GM19324 (cell line): ENCODE data around the gene ARSB.
"Not testable (repeated sequence)": the region's sequence is repeated elsewhere in the genome, so short reads cannot be mapped to it uniquely, and the experiment has no call there.

Source experiments
- ATAC-seq: cut with Tn5 transposase; IDR thresholded peaks from one replicate; pipeline ENCODE4 v1.9.1; 2021; ENCODE audit warnings: mild to moderate bottlenecking, moderate library complexity; ENCODE audit not compliant: unreplicated experiment, low FRiP score

ARSB gene

GRCh38 chr5:78855026-78855425 is 130.1 kb downstream of the ARSB start:
- ATAC-seq: no peak

GRCh38 chr5:78851891-78852290 is 133.2 kb downstream of the ARSB start:
- not testable (repeated sequence) for ATAC-seq

DNA sequence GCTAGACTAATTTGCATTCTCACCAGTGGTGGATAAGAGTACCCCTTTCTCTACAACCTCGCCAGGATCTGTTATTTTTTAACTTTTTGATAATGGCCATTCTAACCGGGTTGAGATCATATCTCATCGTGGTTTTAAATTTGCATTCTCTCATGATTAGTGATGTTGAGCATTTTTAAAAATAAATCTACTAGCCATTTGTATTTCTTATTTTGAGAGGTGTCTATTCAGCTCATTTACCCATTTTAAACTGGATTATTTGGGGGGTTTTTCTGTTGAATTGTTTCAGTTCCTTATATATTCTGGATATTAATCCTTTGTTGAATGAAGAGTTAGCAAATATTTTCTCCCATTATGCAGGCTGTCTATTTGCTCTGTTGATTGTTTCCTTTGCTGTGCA is 139.6 kb downstream of the ARSB start:
- no peak for ATAC-seq

- no peak for ATAC-seq
Measured at GRCh38 chr5:78843436-78843835, 141.7 kb downstream of the ARSB start.

- no peak for ATAC-seq
Measured at GRCh38 chr5:78841767-78842166, 143.3 kb downstream of the ARSB start.

GRCh38 chr5:78838753-78839152 is 146.4 kb downstream of the ARSB start:
- ATAC-seq: no peak

DNA sequence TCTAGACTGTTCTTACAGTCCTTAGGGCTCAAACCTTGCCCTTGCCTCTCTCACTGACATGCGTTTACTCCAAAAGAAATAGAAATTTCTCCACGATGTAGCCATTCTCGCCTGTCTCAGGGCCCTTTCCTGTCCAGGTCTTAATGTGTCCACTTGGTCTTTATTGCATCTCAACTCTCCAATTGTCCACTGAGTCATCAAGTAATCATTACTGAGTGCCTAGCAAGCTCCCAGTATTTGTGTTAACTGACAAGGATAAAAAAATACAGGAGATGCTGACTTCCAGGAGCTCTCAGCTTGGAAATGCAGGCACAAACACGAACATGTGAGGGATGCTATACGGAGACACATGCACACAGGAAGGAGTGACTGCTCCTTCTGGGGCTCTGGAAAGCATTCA is 147.3 kb downstream of the ARSB start:
- no peak for ATAC-seq

- no peak for ATAC-seq
Measured at GRCh38 chr5:78835176-78835575, 149.9 kb downstream of the ARSB start.

- no peak for ATAC-seq
Measured at GRCh38 chr5:78833284-78833683, 151.8 kb downstream of the ARSB start.

- no peak for ATAC-seq
Measured at GRCh38 chr5:78830528-78831046, 154.5 kb downstream of the ARSB start.

- no peak for ATAC-seq
Measured at GRCh38 chr5:78829811-78830527, 155.1 kb downstream of the ARSB start.

DNA sequence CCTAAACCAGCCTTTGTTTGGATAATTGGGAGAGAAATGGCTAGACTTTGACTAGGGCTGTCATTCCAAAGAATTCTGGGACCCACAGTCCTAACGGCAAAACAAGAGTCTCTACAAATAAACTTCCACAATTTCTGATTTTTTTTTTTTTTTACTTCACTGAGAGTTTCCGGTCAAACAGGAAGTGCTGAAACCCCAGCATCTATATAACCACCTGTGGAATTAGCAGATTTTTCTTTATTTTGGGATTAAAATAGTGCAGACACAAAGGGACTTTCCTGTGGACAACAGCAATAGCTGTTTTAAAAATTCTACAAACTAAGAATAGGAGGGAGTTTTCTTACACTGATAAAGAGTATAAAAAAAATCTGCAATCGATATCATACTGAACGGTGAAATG is 157.4 kb downstream of the ARSB start:
- no peak for ATAC-seq

- no peak for ATAC-seq
Measured at GRCh38 chr5:78824831-78825281, 160.3 kb downstream of the ARSB start.

DNA sequence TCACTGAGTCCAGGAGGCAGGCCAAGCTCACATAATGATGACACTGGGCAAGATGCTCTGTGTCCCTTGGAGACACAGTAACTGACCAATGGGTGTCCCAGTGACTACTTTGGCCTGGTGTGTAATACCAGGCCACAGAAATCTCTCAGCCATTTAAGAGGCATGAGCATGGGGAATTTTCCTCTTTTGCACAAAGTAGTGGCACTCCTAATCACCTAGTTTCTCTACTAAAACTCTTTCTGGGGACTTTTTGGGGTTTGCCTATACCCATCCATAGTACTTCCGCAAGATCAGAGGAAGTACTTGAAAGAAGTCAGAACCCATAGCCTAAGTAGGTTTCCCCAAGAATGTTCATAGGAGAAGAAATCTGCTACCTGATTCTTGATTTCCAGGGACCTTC is 161.9 kb downstream of the ARSB start:
- ATAC-seq: no peak

DNA sequence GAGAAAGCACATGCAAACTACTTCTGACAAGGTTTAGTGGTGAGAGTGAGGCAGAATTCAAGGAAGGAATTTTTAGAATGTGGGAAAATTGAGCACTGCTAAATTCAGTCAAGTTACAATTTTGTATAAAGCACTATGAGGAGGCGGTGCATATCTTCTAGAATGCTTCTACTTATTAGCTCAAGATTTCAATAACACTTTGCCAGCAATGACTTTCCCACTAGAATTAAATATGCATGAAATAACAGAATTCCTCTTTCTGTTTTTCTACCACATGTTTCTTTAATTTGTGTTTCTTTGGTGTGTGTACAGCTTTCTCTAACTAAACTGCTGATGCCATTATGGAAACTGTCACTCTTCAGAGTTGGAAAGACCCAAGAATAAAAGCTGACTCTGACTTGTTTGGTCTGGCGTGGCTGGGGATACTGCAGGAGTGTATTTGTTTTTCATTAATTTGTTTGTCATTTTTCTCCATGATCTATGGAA is 163.5 kb downstream of the ARSB start:
- ATAC-seq: no peak

- no peak for ATAC-seq
Measured at GRCh38 chr5:78819707-78820106, 165.4 kb downstream of the ARSB start.

GRCh38 chr5:78819166-78819565 is 165.9 kb downstream of the ARSB start:
- no peak for ATAC-seq

DNA sequence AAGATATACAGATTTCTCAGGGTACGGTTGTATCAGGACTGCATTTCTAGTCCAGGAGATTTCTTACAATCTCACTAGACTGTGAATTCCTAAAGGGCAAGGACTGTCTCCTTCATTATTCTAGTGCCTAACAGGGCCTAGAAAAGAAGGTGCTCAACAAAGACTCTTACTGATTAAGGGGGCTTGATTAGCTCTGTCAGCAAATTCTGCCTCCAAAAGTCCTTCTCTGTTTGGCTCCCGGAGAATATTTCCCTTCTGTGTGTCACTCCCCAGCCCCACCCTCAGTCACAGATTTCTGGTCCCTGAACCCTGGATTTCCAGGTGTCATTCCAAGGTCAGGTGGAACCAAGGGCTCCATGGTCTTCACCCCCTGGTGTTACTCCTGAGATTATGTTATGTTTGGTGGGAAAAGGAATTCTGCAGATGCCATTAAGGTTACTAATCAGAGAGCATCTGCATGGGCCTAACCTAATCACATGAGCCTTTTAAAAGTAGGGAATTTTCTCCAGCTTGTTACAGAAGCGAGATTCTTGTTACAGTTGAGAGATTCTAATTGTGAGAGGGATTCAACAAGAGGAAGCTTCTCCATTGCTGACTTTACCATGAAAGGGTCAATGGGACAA is 168.9 kb downstream of the ARSB start:
- ATAC-seq: no peak

- no peak for ATAC-seq
Measured at GRCh38 chr5:78813906-78814530, 171.1 kb downstream of the ARSB start.

- ATAC-seq: no peak
Measured at GRCh38 chr5:78813286-78813685, 171.8 kb downstream of the ARSB start.

- ATAC-seq: no peak
Measured at GRCh38 chr5:78811866-78812265, 173.2 kb downstream of the ARSB start.
